Raji (cell line): ENCODE results near the gene POMGNT2.

Experiments
- POLR2A ChIP-seq: IDR thresholded peaks from 2 replicates; pipeline ENCODE4 v1.6.1; 2011; ENCODE audit warnings: low read depth, low read length, control low read depth; ENCODE audit not compliant: insufficient read depth

The POMGNT2 gene

GRCh38 chr3:43090238-43090637 is 15.6 kb downstream of the POMGNT2 start:
- no peak for TF ChIP-seq POLR2A

GRCh38 chr3:43089081-43089480 is 16.8 kb downstream of the POMGNT2 start:
- TF ChIP-seq POLR2A, result no peak

- no peak for TF ChIP-seq POLR2A
Measured at GRCh38 chr3:43087249-43087776, 18.6 kb downstream of the POMGNT2 start.

GRCh38 chr3:43086460-43087165 is 19.3 kb downstream of the POMGNT2 start:
- no peak for TF ChIP-seq POLR2A

GRCh38 chr3:43082457-43082856 is 23.4 kb downstream of the POMGNT2 start:
- TF ChIP-seq POLR2A, result no peak

GRCh38 chr3:43081796-43082195 is 24.1 kb downstream of the POMGNT2 start:
- no peak for TF ChIP-seq POLR2A

GRCh38 chr3:43080726-43081568 is 24.9 kb downstream of the POMGNT2 start:
- no peak for TF ChIP-seq POLR2A

GRCh38 chr3:43079536-43080332 is 26.1 kb downstream of the POMGNT2 start:
- no peak for TF ChIP-seq POLR2A

GRCh38 chr3:43077707-43078106 is 28.2 kb downstream of the POMGNT2 start:
- no peak for TF ChIP-seq POLR2A

- TF ChIP-seq POLR2A, result no peak
Measured at GRCh38 chr3:43077261-43077660, 28.6 kb downstream of the POMGNT2 start.

GRCh38 chr3:43076857-43077256 is 29.0 kb downstream of the POMGNT2 start:
- TF ChIP-seq POLR2A, result no peak

GRCh38 chr3:43075904-43076661 is 29.8 kb downstream of the POMGNT2 start:
- no peak for TF ChIP-seq POLR2A

GRCh38 chr3:43074901-43075689 is 30.8 kb downstream of the POMGNT2 start:
- TF ChIP-seq POLR2A, result no peak

GRCh38 chr3:43074482-43074881 is 31.4 kb downstream of the POMGNT2 start:
- no peak for TF ChIP-seq POLR2A

GRCh38 chr3:43073836-43074220 is 32.1 kb downstream of the POMGNT2 start:
- no peak for TF ChIP-seq POLR2A
